WTC11 (cell line): ENCODE measurements around the gene SBF1. TPM values are rescaled to one million over a fixed set of nuclear protein-coding genes. Genes with fewer than 3 reads are reported as not detected.

ENCODE experiments used
- ATAC-seq: fragments of 200-7000 bp; cut with Tn5 transposase; 2 replicates; pipeline ENCODE4 v1.10.0; 2021; ENCODE audit warnings: mild to moderate bottlenecking, moderate library complexity
- CTCF ChIA-PET: fragments of 300-600 bp; sonication (Branson Sonifier 250); formaldehyde crosslinking; loops from one replicate; lab custom pipeline; 2021; ENCODE audit warnings: antibody characterized with exemption; lab: Charles Lee
- POLR2A ChIA-PET: fragments of 350-600 bp; sonication (Branson Sonifier 250); formaldehyde crosslinking; loops from one replicate; lab custom pipeline; 2021; ENCODE audit warnings: antibody characterized with exemption; lab: Charles Lee
- DNase-seq: peaks from one replicate; pipeline ENCODE4 v3.0.0; 2021; ENCODE audit warnings: low spot score
- H3K27ac Mint-ChIP-seq: 2 replicates; pipeline ENCODE4 v1.8.0; 2021; ENCODE audit warnings: mixed read lengths
- H3K27me3 Mint-ChIP-seq: 2 replicates; pipeline ENCODE4 v1.8.0; 2021; ENCODE audit warnings: low read depth, mild to moderate bottlenecking, moderate library complexity, mixed read lengths
- H3K36me3 Mint-ChIP-seq: 2 replicates; pipeline ENCODE4 v1.8.0; 2021; ENCODE audit warnings: mixed read lengths
- H3K4me1 Mint-ChIP-seq: 2 replicates; pipeline ENCODE4 v1.8.0; 2022; ENCODE audit warnings: mixed read lengths
- H3K4me3 Mint-ChIP-seq: 2 replicates; pipeline ENCODE4 v1.8.0; 2021; ENCODE audit warnings: mild to moderate bottlenecking, moderate library complexity, mixed read lengths
- H3K9me3 Mint-ChIP-seq: 2 replicates; pipeline ENCODE4 v1.8.0; 2021; ENCODE audit warnings: mixed read lengths
- ATF1 ChIP-seq: sonication (generic); formaldehyde crosslinking; IDR thresholded peaks from 2 replicates; pipeline ENCODE4 v1.8.1; 2023; ENCODE audit warnings: mild to moderate bottlenecking, moderate library complexity, missing genetic modification reagents
- CREB1 ChIP-seq: sonication (generic); formaldehyde crosslinking; IDR thresholded peaks from 2 replicates; pipeline ENCODE4 v1.8.0; 2023; ENCODE audit warnings: mild to moderate bottlenecking, missing genetic modification reagents
- CREM ChIP-seq: sonication (generic); formaldehyde crosslinking; IDR thresholded peaks from 2 replicates; pipeline ENCODE4 v1.8.1; 2022; ENCODE audit warnings: mild to moderate bottlenecking, missing genetic modification reagents, moderate library complexity
- E2F4 ChIP-seq: sonication (generic); formaldehyde crosslinking; IDR thresholded peaks from 2 replicates; pipeline ENCODE4 v1.8.1; 2022; ENCODE audit warnings: low read depth, mild to moderate bottlenecking, moderate library complexity, missing genetic modification reagents, borderline replicate concordance
- FOXJ3 ChIP-seq: sonication (generic); formaldehyde crosslinking; IDR thresholded peaks from 2 replicates; pipeline ENCODE4 v1.9.0; 2021; ENCODE audit warnings: missing genetic modification reagents, mild to moderate bottlenecking, borderline replicate concordance
- FOXK1 ChIP-seq: sonication (generic); formaldehyde crosslinking; IDR thresholded peaks from 2 replicates; pipeline ENCODE4 v1.8.0; 2022; ENCODE audit warnings: mild to moderate bottlenecking, moderate library complexity, missing genetic modification reagents
- FOXP1 ChIP-seq: sonication (generic); formaldehyde crosslinking; IDR thresholded peaks from 2 replicates; pipeline ENCODE4 v1.8.0; 2022; ENCODE audit warnings: missing genetic modification reagents, mild to moderate bottlenecking, moderate library complexity, borderline replicate concordance
- GTF2I ChIP-seq: fragments of 250-450 bp; sonication (Bioruptor Pico); conservative IDR thresholded peaks from 2 replicates; pipeline ENCODE4 v1.4.0; 2021; ENCODE audit warnings: mild to moderate bottlenecking
- HMGA2 ChIP-seq: fragments of 250-450 bp; sonication (Bioruptor Pico); IDR thresholded peaks from 2 replicates; pipeline ENCODE4 v1.4.0; 2021; ENCODE audit warnings: mild to moderate bottlenecking, moderate library complexity
- KAT7 ChIP-seq: sonication (generic); formaldehyde crosslinking; IDR thresholded peaks from 2 replicates; pipeline ENCODE4 v1.8.1; 2023; ENCODE audit warnings: missing genetic modification reagents, mild to moderate bottlenecking, borderline replicate concordance
- MAX ChIP-seq: sonication (generic); formaldehyde crosslinking; IDR thresholded peaks from 2 replicates; pipeline ENCODE4 v1.8.0; 2022; ENCODE audit warnings: mild to moderate bottlenecking, missing genetic modification reagents
- MYBL2 ChIP-seq: sonication (generic); formaldehyde crosslinking; IDR thresholded peaks from 2 replicates; pipeline ENCODE4 v1.8.1; 2023; ENCODE audit warnings: mild to moderate bottlenecking, moderate library complexity, missing genetic modification reagents
- NFATC4 ChIP-seq: fragments of 250-450 bp; sonication (Bioruptor Pico); IDR thresholded peaks from 2 replicates; pipeline ENCODE4 v1.9.0; 2021; ENCODE audit warnings: mild to moderate bottlenecking
- NFE2L1 ChIP-seq: sonication (generic); formaldehyde crosslinking; IDR thresholded peaks from 2 replicates; pipeline ENCODE4 v1.8.1; 2023; ENCODE audit warnings: missing genetic modification reagents
- PREB ChIP-seq: sonication (generic); formaldehyde crosslinking; IDR thresholded peaks from 2 replicates; pipeline ENCODE4 v1.8.1; 2022; ENCODE audit warnings: mild to moderate bottlenecking, missing genetic modification reagents, moderate library complexity, borderline replicate concordance
- SMAD3 ChIP-seq: sonication (generic); formaldehyde crosslinking; IDR thresholded peaks from 2 replicates; pipeline ENCODE4 v1.8.0; 2022; ENCODE audit warnings: missing genetic modification reagents, mild to moderate bottlenecking, borderline replicate concordance
- SP1 ChIP-seq: sonication (generic); formaldehyde crosslinking; conservative IDR thresholded peaks from 2 replicates; pipeline ENCODE4 v1.8.1; 2022; ENCODE audit warnings: missing genetic modification reagents
- STAT6 ChIP-seq: sonication (generic); formaldehyde crosslinking; conservative IDR thresholded peaks from 2 replicates; pipeline ENCODE4 v1.8.1; 2023; ENCODE audit warnings: mild to moderate bottlenecking, low read depth, missing genetic modification reagents, moderate library complexity
- TEAD1 ChIP-seq: sonication (generic); formaldehyde crosslinking; IDR thresholded peaks from 2 replicates; pipeline ENCODE4 v1.8.0; 2022; ENCODE audit warnings: mild to moderate bottlenecking, missing genetic modification reagents
- TEAD4 ChIP-seq: sonication (generic); formaldehyde crosslinking; IDR thresholded peaks from 2 replicates; pipeline ENCODE4 v1.8.0; 2022; ENCODE audit warnings: mild to moderate bottlenecking, missing genetic modification reagents
- USF2 ChIP-seq: sonication (generic); formaldehyde crosslinking; IDR thresholded peaks from 2 replicates; pipeline ENCODE4 v1.8.1; 2023; ENCODE audit warnings: mild to moderate bottlenecking, missing genetic modification reagents, moderate library complexity
- ZBTB21 ChIP-seq: sonication (generic); formaldehyde crosslinking; IDR thresholded peaks from 2 replicates; pipeline ENCODE4 v1.8.1; 2023; ENCODE audit warnings: mild to moderate bottlenecking, missing genetic modification reagents, borderline replicate concordance
- ZNF232 ChIP-seq: sonication (generic); formaldehyde crosslinking; IDR thresholded peaks from 2 replicates; pipeline ENCODE4 v1.8.0; 2022; ENCODE audit warnings: mild to moderate bottlenecking, missing genetic modification reagents
- ZNF396 ChIP-seq: fragments of 250-450 bp; sonication (Bioruptor Pico); IDR thresholded peaks from 2 replicates; pipeline ENCODE4 v1.8.0; 2021; ENCODE audit warnings: mild to moderate bottlenecking, moderate library complexity, borderline replicate concordance
- total RNA-seq: library from RNA; stranded (reverse); gene quantifications from 3 replicates; pipeline ENCODE4 v1.2.3, GENCODE V29; 2021
- TF ChIP-seq, protein P1 (sequence below): sonication (generic); formaldehyde crosslinking; IDR thresholded peaks from 2 replicates; pipeline ENCODE4 v1.8.0; 2022; ENCODE audit warnings: mild to moderate bottlenecking, missing genetic modification reagents
- TF ChIP-seq, protein P2 (sequence below): sonication (generic); formaldehyde crosslinking; IDR thresholded peaks from 2 replicates; pipeline ENCODE4 v1.8.1; 2022; ENCODE audit warnings: mild to moderate bottlenecking, moderate library complexity, missing genetic modification reagents
- TF ChIP-seq, protein P3 (sequence below): sonication (generic); formaldehyde crosslinking; conservative IDR thresholded peaks from 2 replicates; pipeline ENCODE4 v1.8.1; 2022; ENCODE audit warnings: mild to moderate bottlenecking, missing genetic modification reagents

Gene SBF1
- total RNA-seq, 1 experiment from 2014 or later = 108 TPM

GRCh38 chr22:50507991-50508884 lies 33.4 kb upstream of the SBF1 start, which contains the start of gene NCAPH2:
Gene NCAPH2, plus strand, starts transcription at chr22:50508224. Its CDS starts 114 bp downstream, at chr22:50508338.
- peak within 1 kb of the TSS; percentile 93 for H3K4me3 Mint-ChIP-seq
- ATAC-seq (peak; percentile 75), DNase-seq (peak; percentile 97)
- H3K36me3 Mint-ChIP-seq = no peaks in the 10 kb centered on the region
- peaks cover 10% of the 10 kb centered on the region for H3K4me1 Mint-ChIP-seq
- H3K27ac Mint-ChIP-seq = peak within 1 kb of the TSS; percentile 98
- no peaks in the 10 kb centered on the region for H3K9me3 Mint-ChIP-seq
- no peaks in the 10 kb centered on the region for H3K27me3 Mint-ChIP-seq
- ChIA-PET CTCF (interaction anchor here (0.6 to 3.0 kb wide), 22 partner anchors 11 to 449 kb away, joined by 3 to 60 read pairs (median 4); partner anchors contain the start of genes ARSA, SCO2 and SYCE3), POLR2A (interaction anchor here (0.7 to 1.3 kb wide), 3 partner anchors 17 to 75 kb away, joined by 3 to 13 read pairs (median 6); partner anchors contain the start of genes CHKB and SCO2)
- TF ChIP-seq, protein P1, sequence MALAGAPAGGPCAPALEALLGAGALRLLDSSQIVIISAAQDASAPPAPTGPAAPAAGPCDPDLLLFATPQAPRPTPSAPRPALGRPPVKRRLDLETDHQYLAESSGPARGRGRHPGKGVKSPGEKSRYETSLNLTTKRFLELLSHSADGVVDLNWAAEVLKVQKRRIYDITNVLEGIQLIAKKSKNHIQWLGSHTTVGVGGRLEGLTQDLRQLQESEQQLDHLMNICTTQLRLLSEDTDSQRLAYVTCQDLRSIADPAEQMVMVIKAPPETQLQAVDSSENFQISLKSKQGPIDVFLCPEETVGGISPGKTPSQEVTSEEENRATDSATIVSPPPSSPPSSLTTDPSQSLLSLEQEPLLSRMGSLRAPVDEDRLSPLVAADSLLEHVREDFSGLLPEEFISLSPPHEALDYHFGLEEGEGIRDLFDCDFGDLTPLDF (CRISPR knock-in tag) = peak; percentile 61; the same call in 1 of the 2 replicates
- TF ChIP-seq CREB1 (CRISPR knock-in tag) (peak; percentile 63; the same call in 1 of the 2 replicates), FOXP1 (CRISPR knock-in tag) (peak; percentile 74; the same call in 1 of the 2 replicates), ZNF232 (peak; percentile 71; the same call in 1 of the 2 replicates), SMAD3 (CRISPR knock-in tag) (0 out of 2 replicates have a peak, but pooled peaks have one; percentile 43), HMGA2 (CRISPR knock-in tag) (peak; percentile 22; the same call in 1 of the 2 replicates), KAT7 (0 out of 2 replicates have a peak, but pooled peaks have one; percentile 60), FOXK1 (CRISPR knock-in tag) (peak; percentile 92), GTF2I (CRISPR knock-in tag) (no peak), PREB (no peak), STAT6 (CRISPR knock-in tag) (no peak), TEAD1 (CRISPR knock-in tag) (peak; percentile 78; the same call in 1 of the 2 replicates), MYBL2 (CRISPR knock-in tag) (peak; percentile 76; the same call in 1 of the 2 replicates), CREM (peak; percentile 97), ZBTB21 (peak; percentile 87; the same call in 1 of the 2 replicates), TEAD4 (0 out of 2 replicates have a peak, but pooled peaks have one; percentile 23), E2F4 (CRISPR knock-in tag) (peak; percentile 86), SP1 (CRISPR knock-in tag) (peak; percentile 97), ATF1 (CRISPR knock-in tag) (peak; percentile 43; the same call in 1 of the 2 replicates), FOXJ3 (no peak), USF2 (CRISPR knock-in tag) (peak; percentile 21; the same call in 1 of the 2 replicates), ZNF396 (CRISPR knock-in tag) (no peak), NFE2L1 (CRISPR knock-in tag) (peak; percentile 89), MAX (CRISPR knock-in tag) (peak; percentile 47; the same call in 1 of the 2 replicates), NFATC4 (CRISPR knock-in tag) (no peak)
- TF ChIP-seq, protein P2, sequence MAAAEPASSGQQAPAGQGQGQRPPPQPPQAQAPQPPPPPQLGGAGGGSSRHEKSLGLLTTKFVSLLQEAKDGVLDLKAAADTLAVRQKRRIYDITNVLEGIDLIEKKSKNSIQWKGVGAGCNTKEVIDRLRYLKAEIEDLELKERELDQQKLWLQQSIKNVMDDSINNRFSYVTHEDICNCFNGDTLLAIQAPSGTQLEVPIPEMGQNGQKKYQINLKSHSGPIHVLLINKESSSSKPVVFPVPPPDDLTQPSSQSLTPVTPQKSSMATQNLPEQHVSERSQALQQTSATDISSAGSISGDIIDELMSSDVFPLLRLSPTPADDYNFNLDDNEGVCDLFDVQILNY (CRISPR knock-in tag) = peak; percentile 94
- TF ChIP-seq, protein P3, sequence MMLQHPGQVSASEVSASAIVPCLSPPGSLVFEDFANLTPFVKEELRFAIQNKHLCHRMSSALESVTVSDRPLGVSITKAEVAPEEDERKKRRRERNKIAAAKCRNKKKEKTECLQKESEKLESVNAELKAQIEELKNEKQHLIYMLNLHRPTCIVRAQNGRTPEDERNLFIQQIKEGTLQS (CRISPR knock-in tag) = 0 out of 2 replicates have a peak, but pooled peaks have one; percentile 23
